ENCODE results near the gene CYB5A. TPM values are rescaled to one million over a fixed set of nuclear protein-coding genes. Genes with fewer than 3 reads are reported as not detected.

Gene CYB5A
- polyA plus RNA-seq, 1 of the 3 experiments (the other 2 are of a cell fraction) = 42.1 TPM

DNA sequence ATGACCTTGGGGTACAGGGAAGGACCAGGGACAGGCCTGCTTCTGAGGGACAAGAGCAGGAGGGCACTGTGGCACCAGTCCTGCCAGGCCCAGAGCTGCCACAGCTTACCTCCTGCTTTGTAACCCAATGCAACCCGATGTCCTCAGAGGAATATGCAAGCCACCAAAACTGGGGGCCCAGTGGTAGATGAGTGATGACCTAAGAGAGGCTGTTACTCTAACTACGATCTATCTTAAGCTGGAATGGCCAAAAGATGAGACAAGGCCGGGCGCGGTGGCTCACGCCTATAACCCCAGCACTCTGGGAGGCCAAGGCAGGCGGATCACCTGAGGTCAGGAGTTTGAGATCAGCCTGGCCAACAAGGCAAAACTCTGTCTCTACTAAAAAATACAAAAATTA is 12.8 kb downstream of the CYB5A start:
- H3K27me3 ChIP-seq (ENCODE audit: insufficient read depth) = no peaks in the 10 kb centered on the region
- H3F3A ChIP-seq (replicated peaks; ENCODE audit: insufficient read depth) = no peaks in the 10 kb centered on the region
- H3K9me3 ChIP-seq = no peaks in the 10 kb centered on the region
- H2AFZ ChIP-seq (ENCODE audit: low read depth) = no peak overlapping the region
- no peak overlapping the region for H3K9ac ChIP-seq
- H4K20me1 ChIP-seq (ENCODE audit: insufficient read depth) = no peaks in the 10 kb centered on the region
- TF ChIP-seq, protein P1, sequence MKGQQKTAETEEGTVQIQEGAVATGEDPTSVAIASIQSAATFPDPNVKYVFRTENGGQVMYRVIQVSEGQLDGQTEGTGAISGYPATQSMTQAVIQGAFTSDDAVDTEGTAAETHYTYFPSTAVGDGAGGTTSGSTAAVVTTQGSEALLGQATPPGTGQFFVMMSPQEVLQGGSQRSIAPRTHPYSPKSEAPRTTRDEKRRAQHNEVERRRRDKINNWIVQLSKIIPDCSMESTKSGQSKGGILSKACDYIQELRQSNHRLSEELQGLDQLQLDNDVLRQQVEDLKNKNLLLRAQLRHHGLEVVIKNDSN (IDR thresholded peaks at IDR 0.05; ENCODE audit: borderline replicate concordance, low read depth) = no peak
- TF ChIP-seq GATA2 (CRISPR knock-in tag; IDR thresholded peaks at IDR 0.05) = no peak
- no peak for TF ChIP-seq FOXM1 (IDR thresholded peaks at IDR 0.05; ENCODE audit: low read depth)
- no peak for TF ChIP-seq EZH2phosphoT487 (IDR thresholded peaks at IDR 0.05; ENCODE audit: borderline replicate concordance, low read depth)
- TF ChIP-seq TCF12 (IDR thresholded peaks at IDR 0.05) = no peak
- TF ChIP-seq, protein P2, sequence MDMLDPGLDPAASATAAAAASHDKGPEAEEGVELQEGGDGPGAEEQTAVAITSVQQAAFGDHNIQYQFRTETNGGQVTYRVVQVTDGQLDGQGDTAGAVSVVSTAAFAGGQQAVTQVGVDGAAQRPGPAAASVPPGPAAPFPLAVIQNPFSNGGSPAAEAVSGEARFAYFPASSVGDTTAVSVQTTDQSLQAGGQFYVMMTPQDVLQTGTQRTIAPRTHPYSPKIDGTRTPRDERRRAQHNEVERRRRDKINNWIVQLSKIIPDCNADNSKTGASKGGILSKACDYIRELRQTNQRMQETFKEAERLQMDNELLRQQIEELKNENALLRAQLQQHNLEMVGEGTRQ (IDR thresholded peaks at IDR 0.05; ENCODE audit: borderline replicate concordance, low read depth, low read length) = no peak
- TF ChIP-seq, protein P3, sequence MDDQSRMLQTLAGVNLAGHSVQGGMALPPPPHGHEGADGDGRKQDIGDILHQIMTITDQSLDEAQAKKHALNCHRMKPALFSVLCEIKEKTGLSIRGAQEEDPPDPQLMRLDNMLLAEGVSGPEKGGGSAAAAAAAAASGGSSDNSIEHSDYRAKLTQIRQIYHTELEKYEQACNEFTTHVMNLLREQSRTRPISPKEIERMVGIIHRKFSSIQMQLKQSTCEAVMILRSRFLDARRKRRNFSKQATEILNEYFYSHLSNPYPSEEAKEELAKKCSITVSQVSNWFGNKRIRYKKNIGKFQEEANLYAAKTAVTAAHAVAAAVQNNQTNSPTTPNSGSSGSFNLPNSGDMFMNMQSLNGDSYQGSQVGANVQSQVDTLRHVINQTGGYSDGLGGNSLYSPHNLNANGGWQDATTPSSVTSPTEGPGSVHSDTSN (IDR thresholded peaks at IDR 0.05) = no peak
- TF ChIP-seq RCOR1 (IDR thresholded peaks at IDR 0.05; ENCODE audit: low read length) = no peak
- TF ChIP-seq NRF1 (IDR thresholded peaks at IDR 0.05; ENCODE audit: low read depth, low read length) = no peak
- TF ChIP-seq, protein P4, sequence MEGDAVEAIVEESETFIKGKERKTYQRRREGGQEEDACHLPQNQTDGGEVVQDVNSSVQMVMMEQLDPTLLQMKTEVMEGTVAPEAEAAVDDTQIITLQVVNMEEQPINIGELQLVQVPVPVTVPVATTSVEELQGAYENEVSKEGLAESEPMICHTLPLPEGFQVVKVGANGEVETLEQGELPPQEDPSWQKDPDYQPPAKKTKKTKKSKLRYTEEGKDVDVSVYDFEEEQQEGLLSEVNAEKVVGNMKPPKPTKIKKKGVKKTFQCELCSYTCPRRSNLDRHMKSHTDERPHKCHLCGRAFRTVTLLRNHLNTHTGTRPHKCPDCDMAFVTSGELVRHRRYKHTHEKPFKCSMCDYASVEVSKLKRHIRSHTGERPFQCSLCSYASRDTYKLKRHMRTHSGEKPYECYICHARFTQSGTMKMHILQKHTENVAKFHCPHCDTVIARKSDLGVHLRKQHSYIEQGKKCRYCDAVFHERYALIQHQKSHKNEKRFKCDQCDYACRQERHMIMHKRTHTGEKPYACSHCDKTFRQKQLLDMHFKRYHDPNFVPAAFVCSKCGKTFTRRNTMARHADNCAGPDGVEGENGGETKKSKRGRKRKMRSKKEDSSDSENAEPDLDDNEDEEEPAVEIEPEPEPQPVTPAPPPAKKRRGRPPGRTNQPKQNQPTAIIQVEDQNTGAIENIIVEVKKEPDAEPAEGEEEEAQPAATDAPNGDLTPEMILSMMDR (IDR thresholded peaks at IDR 0.05) = no peak
- no peak for TF ChIP-seq SIN3A (IDR thresholded peaks at IDR 0.05; ENCODE audit: borderline replicate concordance, low read depth, low read length)
- TF ChIP-seq YY1 (IDR thresholded peaks at IDR 0.05; ENCODE audit: low read depth) = no peak
- no peak for TF ChIP-seq EP300 (IDR thresholded peaks at IDR 0.05; ENCODE audit: borderline replicate concordance in 1 of 2, low read depth in 1 of 2, low read length in 1 of 2)
- TF ChIP-seq, protein P5, sequence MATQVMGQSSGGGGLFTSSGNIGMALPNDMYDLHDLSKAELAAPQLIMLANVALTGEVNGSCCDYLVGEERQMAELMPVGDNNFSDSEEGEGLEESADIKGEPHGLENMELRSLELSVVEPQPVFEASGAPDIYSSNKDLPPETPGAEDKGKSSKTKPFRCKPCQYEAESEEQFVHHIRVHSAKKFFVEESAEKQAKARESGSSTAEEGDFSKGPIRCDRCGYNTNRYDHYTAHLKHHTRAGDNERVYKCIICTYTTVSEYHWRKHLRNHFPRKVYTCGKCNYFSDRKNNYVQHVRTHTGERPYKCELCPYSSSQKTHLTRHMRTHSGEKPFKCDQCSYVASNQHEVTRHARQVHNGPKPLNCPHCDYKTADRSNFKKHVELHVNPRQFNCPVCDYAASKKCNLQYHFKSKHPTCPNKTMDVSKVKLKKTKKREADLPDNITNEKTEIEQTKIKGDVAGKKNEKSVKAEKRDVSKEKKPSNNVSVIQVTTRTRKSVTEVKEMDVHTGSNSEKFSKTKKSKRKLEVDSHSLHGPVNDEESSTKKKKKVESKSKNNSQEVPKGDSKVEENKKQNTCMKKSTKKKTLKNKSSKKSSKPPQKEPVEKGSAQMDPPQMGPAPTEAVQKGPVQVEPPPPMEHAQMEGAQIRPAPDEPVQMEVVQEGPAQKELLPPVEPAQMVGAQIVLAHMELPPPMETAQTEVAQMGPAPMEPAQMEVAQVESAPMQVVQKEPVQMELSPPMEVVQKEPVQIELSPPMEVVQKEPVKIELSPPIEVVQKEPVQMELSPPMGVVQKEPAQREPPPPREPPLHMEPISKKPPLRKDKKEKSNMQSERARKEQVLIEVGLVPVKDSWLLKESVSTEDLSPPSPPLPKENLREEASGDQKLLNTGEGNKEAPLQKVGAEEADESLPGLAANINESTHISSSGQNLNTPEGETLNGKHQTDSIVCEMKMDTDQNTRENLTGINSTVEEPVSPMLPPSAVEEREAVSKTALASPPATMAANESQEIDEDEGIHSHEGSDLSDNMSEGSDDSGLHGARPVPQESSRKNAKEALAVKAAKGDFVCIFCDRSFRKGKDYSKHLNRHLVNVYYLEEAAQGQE (IDR thresholded peaks at IDR 0.05; ENCODE audit: low read depth, low read length) = no peak
- TF ChIP-seq RFX5 (IDR thresholded peaks at IDR 0.05; ENCODE audit: low read length) = no peak
- TF ChIP-seq RXRA (IDR thresholded peaks at IDR 0.05; ENCODE audit: borderline replicate concordance, low read depth) = no peak
- TF ChIP-seq MEF2A (IDR thresholded peaks at IDR 0.05; ENCODE audit: borderline replicate concordance, low read depth) = no peak
- TF ChIP-seq POLR2AphosphoS5 (IDR thresholded peaks at IDR 0.05; ENCODE audit: low read depth, low read length) = no peak
- 85% methylated on average over 6 of the region's 7 CpGs for WGBS (ENCODE audit: low lambda C conversion rate)
- no peak for DNase-seq
- POLR2A ChIA-PET = interaction anchor here (1.4 kb wide), 1 partner anchor 23 kb away, joined by 7 read pairs; no protein-coding TSS in a partner anchor
- no peak overlapping the region for H3K4me2 ChIP-seq
- peak overlapping the region in 1 of 2 experiments; percentile 95; a peak in 2 of 4 replicates for H3K27ac ChIP-seq (ENCODE audit: low read depth in 2 of 2, low read length in 1 of 2)
- no peak overlapping the region for H3K4me3 ChIP-seq (ENCODE audit: low read depth in 2 of 2, low read length in 1 of 2)
- H3K9me2 ChIP-seq = no peaks in the 10 kb centered on the region
- no peaks in the 10 kb centered on the region for H3K36me3 ChIP-seq (replicated peaks in 1 of 2; ENCODE audit: control insufficient read depth in 1 of 2, insufficient read depth in 2 of 2, low read length in 1 of 2)
- H3K4me1 ChIP-seq (ENCODE audit: control insufficient read depth in 1 of 2, insufficient read depth in 2 of 2, low read depth in 1 of 2, low read length in 1 of 2) = peaks cover 0 to 73% of the 10 kb centered on the region in 2 experiments; a peak in 2 of 4 replicates
- CTCF ChIA-PET = interaction anchor here (0.7 to 2.3 kb wide), 2 partner anchors 10 to 64 kb away, joined by 3 to 5 read pairs; no protein-coding TSS in a partner anchor
- no peaks in the 10 kb centered on the region for H3K79me2 ChIP-seq (ENCODE audit: insufficient read depth)
